Activated CD8-positive, alpha-beta memory T cell treated with anti-CD3 and anti-CD28 coated beads, Interleukin-2, amount 50 U/mL, for 1 hour (primary cell): ENCODE results near the gene MOB4.
"Not testable (repeated sequence)": the region's sequence is repeated elsewhere in the genome, so short reads cannot be mapped to it uniquely, and the experiment has no call there.

Experiments used
- DNase-seq: peaks from one replicate; pipeline ENCODE4 v3.0.0-alpha.2; 2020; ENCODE audit errors: extremely low read depth

The MOB4 gene

GRCh38 chr2:197514754-197515153 lies 1.1 kb upstream of the MOB4 start:
- DNase-seq: no peak

- no peak for DNase-seq
These were observed 539 bp upstream of the MOB4 start for GRCh38 chr2:197515315-197515738.

- DNase-seq: no peak
These were observed 511 bp downstream of the MOB4 start for GRCh38 chr2:197516393-197516761.

GRCh38 chr2:197517150-197517549 lies 1.3 kb downstream of the MOB4 start:
- DNase-seq: no peak

- no peak for DNase-seq
These were observed 22.5 kb downstream of the MOB4 start for GRCh38 chr2:197538412-197538811.

GRCh38 chr2:197539734-197540133 lies 23.9 kb downstream of the MOB4 start:
- DNase-seq: no peak

GRCh38 chr2:197543206-197543605 lies 27.3 kb downstream of the MOB4 start:
- DNase-seq: no peak

- DNase-seq: no peak
These were observed 31.5 kb downstream of the MOB4 start for GRCh38 chr2:197547163-197547900.

- no peak for DNase-seq
These were observed 32.7 kb downstream of the MOB4 start for GRCh38 chr2:197548582-197548981.

- DNase-seq: not testable (repeated sequence)
These were observed 35.4 kb downstream of the MOB4 start for GRCh38 chr2:197551260-197551659.

GRCh38 chr2:197555467-197555866 lies 39.6 kb downstream of the MOB4 start:
- no peak for DNase-seq

GRCh38 chr2:197556456-197556855 lies 40.6 kb downstream of the MOB4 start:
- no peak for DNase-seq

GRCh38 chr2:197558393-197558792 lies 42.5 kb downstream of the MOB4 start:
- no peak for DNase-seq

GRCh38 chr2:197559681-197560080 lies 43.8 kb downstream of the MOB4 start:
- no peak for DNase-seq

- no peak for DNase-seq
These were observed 44.3 kb downstream of the MOB4 start for GRCh38 chr2:197560146-197560665.

- no peak for DNase-seq
These were observed 55.9 kb downstream of the MOB4 start for GRCh38 chr2:197571627-197572271.

- no peak for DNase-seq
These were observed 57.7 kb downstream of the MOB4 start for GRCh38 chr2:197573608-197574007.

GRCh38 chr2:197575987-197576386 lies 60.1 kb downstream of the MOB4 start:
- DNase-seq: no peak

- DNase-seq: no peak
These were observed 60.8 kb downstream of the MOB4 start for GRCh38 chr2:197576631-197577030.

- DNase-seq: no peak
These were observed 61.6 kb downstream of the MOB4 start for GRCh38 chr2:197577446-197577845.

- not testable (repeated sequence) for DNase-seq
These were observed 62.4 kb downstream of the MOB4 start for GRCh38 chr2:197578294-197578693.

GRCh38 chr2:197580166-197580565 lies 64.3 kb downstream of the MOB4 start:
- DNase-seq: not testable (repeated sequence)

- not testable (repeated sequence) for DNase-seq
These were observed 71.4 kb downstream of the MOB4 start for GRCh38 chr2:197587255-197587654.
